WTC11 (cell line): ENCODE measurements around the gene MAPK12. TPM values are rescaled to one million over a fixed set of nuclear protein-coding genes. Genes with fewer than 3 reads are reported as not detected.
A peak's percentile ranks its signal among the peaks of the same experiment; 100 is the strongest.

Experiments used
- ATAC-seq: fragments of 200-7000 bp; cut with Tn5 transposase; 2 replicates; pipeline ENCODE4 v1.10.0; 2021; ENCODE audit warnings: mild to moderate bottlenecking, moderate library complexity
- CTCF ChIA-PET: fragments of 300-600 bp; sonication (Branson Sonifier 250); formaldehyde crosslinking; loops from one replicate; lab custom pipeline; 2021; ENCODE audit warnings: antibody characterized with exemption; lab: Charles Lee
- POLR2A ChIA-PET: fragments of 350-600 bp; sonication (Branson Sonifier 250); formaldehyde crosslinking; loops from one replicate; lab custom pipeline; 2021; ENCODE audit warnings: antibody characterized with exemption; lab: Charles Lee
- DNase-seq: peaks from one replicate; pipeline ENCODE4 v3.0.0; 2021; ENCODE audit warnings: low spot score
- H3K27ac Mint-ChIP-seq: 2 replicates; pipeline ENCODE4 v1.8.0; 2021; ENCODE audit warnings: mixed read lengths
- H3K27me3 Mint-ChIP-seq: 2 replicates; pipeline ENCODE4 v1.8.0; 2021; ENCODE audit warnings: low read depth, mild to moderate bottlenecking, moderate library complexity, mixed read lengths
- H3K36me3 Mint-ChIP-seq: 2 replicates; pipeline ENCODE4 v1.8.0; 2021; ENCODE audit warnings: mixed read lengths
- H3K4me1 Mint-ChIP-seq: 2 replicates; pipeline ENCODE4 v1.8.0; 2022; ENCODE audit warnings: mixed read lengths
- H3K4me3 Mint-ChIP-seq: 2 replicates; pipeline ENCODE4 v1.8.0; 2021; ENCODE audit warnings: mild to moderate bottlenecking, moderate library complexity, mixed read lengths
- H3K9me3 Mint-ChIP-seq: 2 replicates; pipeline ENCODE4 v1.8.0; 2021; ENCODE audit warnings: mixed read lengths
- ARID4B ChIP-seq: sonication (generic); formaldehyde crosslinking; IDR thresholded peaks from 2 replicates; pipeline ENCODE4 v1.8.0; 2023; ENCODE audit warnings: missing genetic modification reagents, mild to moderate bottlenecking, borderline replicate concordance
- EMX1 ChIP-seq: fragments of 250-450 bp; sonication (Bioruptor Pico); IDR thresholded peaks from 2 replicates; pipeline ENCODE4 v1.8.0; 2021; ENCODE audit warnings: mild to moderate bottlenecking
- ETV6 ChIP-seq: sonication (generic); formaldehyde crosslinking; IDR thresholded peaks from 2 replicates; pipeline ENCODE4 v1.8.1; 2022; ENCODE audit warnings: mild to moderate bottlenecking, missing genetic modification reagents
- FOXP1 ChIP-seq: sonication (generic); formaldehyde crosslinking; IDR thresholded peaks from 2 replicates; pipeline ENCODE4 v1.8.0; 2022; ENCODE audit warnings: missing genetic modification reagents, mild to moderate bottlenecking, moderate library complexity, borderline replicate concordance
- HMGXB4 ChIP-seq: sonication (generic); formaldehyde crosslinking; IDR thresholded peaks from 2 replicates; pipeline ENCODE4 v1.8.1; 2023; ENCODE audit warnings: mild to moderate bottlenecking, moderate library complexity, missing genetic modification reagents
- MYBL2 ChIP-seq: sonication (generic); formaldehyde crosslinking; IDR thresholded peaks from 2 replicates; pipeline ENCODE4 v1.8.1; 2023; ENCODE audit warnings: mild to moderate bottlenecking, moderate library complexity, missing genetic modification reagents
- NFE2L1 ChIP-seq: sonication (generic); formaldehyde crosslinking; IDR thresholded peaks from 2 replicates; pipeline ENCODE4 v1.8.1; 2023; ENCODE audit warnings: missing genetic modification reagents
- NFYB ChIP-seq: sonication (generic); formaldehyde crosslinking; conservative IDR thresholded peaks from 2 replicates; pipeline ENCODE4 v1.8.0; 2022; ENCODE audit warnings: low read depth, missing genetic modification reagents
- NR2C2 ChIP-seq: sonication (generic); formaldehyde crosslinking; IDR thresholded peaks from 2 replicates; pipeline ENCODE4 v1.8.0; 2022; ENCODE audit warnings: mild to moderate bottlenecking, missing genetic modification reagents
- PREB ChIP-seq: sonication (generic); formaldehyde crosslinking; IDR thresholded peaks from 2 replicates; pipeline ENCODE4 v1.8.1; 2022; ENCODE audit warnings: mild to moderate bottlenecking, missing genetic modification reagents, moderate library complexity, borderline replicate concordance
- RORB ChIP-seq: fragments of 250-450 bp; sonication (Bioruptor Pico); IDR thresholded peaks from 2 replicates; pipeline ENCODE4 v1.9.0; 2021; ENCODE audit warnings: mild to moderate bottlenecking
- TCF7 ChIP-seq: sonication (generic); formaldehyde crosslinking; IDR thresholded peaks from 2 replicates; pipeline ENCODE4 v1.8.0; 2022; ENCODE audit warnings: mild to moderate bottlenecking, low read depth, missing genetic modification reagents, moderate library complexity
- TEAD1 ChIP-seq: sonication (generic); formaldehyde crosslinking; IDR thresholded peaks from 2 replicates; pipeline ENCODE4 v1.8.0; 2022; ENCODE audit warnings: mild to moderate bottlenecking, missing genetic modification reagents
- ZBTB43 ChIP-seq: sonication (generic); formaldehyde crosslinking; IDR thresholded peaks from 2 replicates; pipeline ENCODE4 v1.8.1; 2023; ENCODE audit warnings: mild to moderate bottlenecking, missing genetic modification reagents
- ZMAT4 ChIP-seq: fragments of 250-450 bp; sonication (Bioruptor Pico); IDR thresholded peaks from 2 replicates; pipeline ENCODE4 v1.9.0; 2021; ENCODE audit warnings: mild to moderate bottlenecking
- ZNF232 ChIP-seq: sonication (generic); formaldehyde crosslinking; IDR thresholded peaks from 2 replicates; pipeline ENCODE4 v1.8.0; 2022; ENCODE audit warnings: mild to moderate bottlenecking, missing genetic modification reagents
- ZNF423 ChIP-seq: fragments of 250-450 bp; sonication (Bioruptor Pico); IDR thresholded peaks from 2 replicates; pipeline ENCODE4 v2.1.2; 2022; ENCODE audit warnings: mild to moderate bottlenecking, moderate library complexity
- ZNF425 ChIP-seq: fragments of 250-450 bp; sonication (Bioruptor Pico); conservative IDR thresholded peaks from 2 replicates; pipeline ENCODE4 v1.9.0; 2021; ENCODE audit warnings: mild to moderate bottlenecking
- total RNA-seq: library from RNA; stranded (reverse); gene quantifications from 3 replicates; pipeline ENCODE4 v1.2.3, GENCODE V29; 2021

Gene MAPK12
- total RNA-seq, 1 experiment from 2014 or later = 31.0 TPM

- no peak for TF ChIP-seq ARID4B (CRISPR knock-in tag)
These were observed 6.3 kb upstream of the MAPK12 start (continued) for GRCh38 chr22:50267591-50268390.

- peaks cover 54% of the 10 kb centered on the region for H3K27me3 Mint-ChIP-seq
- no peak for DNase-seq
- H3K9me3 Mint-ChIP-seq = no peaks in the 10 kb centered on the region
- ChIA-PET CTCF (interaction anchor here (0.5 to 2.4 kb wide), 17 partner anchors 8 to 258 kb away, joined by 3 to 20 read pairs (median 4); partner anchors contain the start of genes ADM2, HDAC10 and SCO2), POLR2A (interaction anchor here (1.1 to 1.3 kb wide), 3 partner anchors 15 to 40 kb away, joined by 3 to 4 read pairs (median 3); partner anchors contain the start of genes HDAC10 and PLXNB2)
- H3K4me3 Mint-ChIP-seq = 0 out of 2 replicates have a peak overlapping the region, but pooled peaks have one; percentile 27
- H3K36me3 Mint-ChIP-seq = no peaks in the 10 kb centered on the region
- no peak overlapping the region for H3K27ac Mint-ChIP-seq
- no peak for TF ChIP-seq ETV6
- TF ChIP-seq ZNF232 = no peak
- TF ChIP-seq MYBL2 (CRISPR knock-in tag) = no peak
- no peak for TF ChIP-seq EMX1
- TF ChIP-seq NFYB (CRISPR knock-in tag) = no peak
- no peak for TF ChIP-seq TCF7 (CRISPR knock-in tag)
- TF ChIP-seq PREB = no peak
- TF ChIP-seq ZNF425 = no peak
- TF ChIP-seq ZNF423 (CRISPR knock-in tag) = no peak
- no peak for TF ChIP-seq FOXP1
- peaks cover 7% of the 10 kb centered on the region for H3K4me1 Mint-ChIP-seq
- no peak for ATAC-seq
These were observed 5.5 kb upstream of the MAPK12 start for GRCh38 chr22:50266994-50267393.

- peaks cover 8% of the 10 kb centered on the region for H3K4me1 Mint-ChIP-seq
- POLR2A ChIA-PET = no interaction called here
- CTCF ChIA-PET = interaction anchor here (0.9 to 1.4 kb wide), 3 partner anchors 59 to 409 kb away, joined by 3 read pairs; no protein-coding TSS in a partner anchor
- H3K36me3 Mint-ChIP-seq = no peaks in the 10 kb centered on the region
- no peak overlapping the region for H3K4me3 Mint-ChIP-seq
- no peaks in the 10 kb centered on the region for H3K9me3 Mint-ChIP-seq
- no peak for DNase-seq
- no peak for ATAC-seq
- H3K27ac Mint-ChIP-seq = no peak overlapping the region
- H3K27me3 Mint-ChIP-seq = peaks cover 45% of the 10 kb centered on the region
- no peak for TF ChIP-seq ZMAT4 (CRISPR knock-in tag)
- TF ChIP-seq NFE2L1 (CRISPR knock-in tag) = no peak
- no peak for TF ChIP-seq PREB
- TF ChIP-seq TEAD1 (CRISPR knock-in tag) = no peak
- TF ChIP-seq HMGXB4 (CRISPR knock-in tag) = no peak
- no peak for TF ChIP-seq NR2C2 (CRISPR knock-in tag)
- TF ChIP-seq ZBTB43 = no peak
- no peak for TF ChIP-seq RORB (CRISPR knock-in tag)
These were observed 3.6 kb upstream of the MAPK12 start for GRCh38 chr22:50264946-50265669.
